Subcutaneous abdominal adipose tissue (tissue), 5 donors: Measurements from ENCODE around the gene TSPAN18.
A peak's percentile ranks its signal among the peaks of the same experiment; 100 is the strongest.

ENCODE experiments used
- H3K27ac ChIP-seq: one replicate; pipeline ENCODE4 v1.7.0; 2013; ENCODE audit warnings: low read depth, mild to moderate bottlenecking, inconsistent platforms, low read length, moderate library complexity
- H3K27me3 ChIP-seq, 5 donors: one replicate each; pipeline ENCODE4 v1.7.0; 2013; ENCODE audit warnings: low read length in 5 of 5, inconsistent platforms in 1 of 5; ENCODE audit not compliant: control insufficient read depth in 5 of 5, insufficient read depth in 4 of 5
- H3K36me3 ChIP-seq, 5 donors: one replicate each; pipeline ENCODE4 v1.7.0; 2013; ENCODE audit warnings: low read length in 5 of 5; ENCODE audit not compliant: control insufficient read depth in 5 of 5, insufficient read depth in 5 of 5
- H3K4me1 ChIP-seq, 5 donors: one replicate each; pipeline ENCODE4 v1.7.0; 2013; ENCODE audit warnings: low read length in 5 of 5, mild to moderate bottlenecking in 3 of 5, moderate library complexity in 1 of 5; ENCODE audit not compliant: control insufficient read depth in 5 of 5, insufficient read depth in 5 of 5
- H3K4me3 ChIP-seq, 5 donors: one replicate each; pipeline ENCODE4 v1.7.0; 2013; ENCODE audit warnings: low read length in 5 of 5, low read depth in 1 of 5
- H3K9ac ChIP-seq, 5 donors: one replicate each; pipeline ENCODE4 v1.7.0; 2013; ENCODE audit warnings: low read length in 5 of 5, mild to moderate bottlenecking in 4 of 5, moderate library complexity in 3 of 5
- H3K9me3 ChIP-seq, 5 donors: one replicate each; pipeline ENCODE4 v1.7.0; 2013; ENCODE audit warnings: low read length in 5 of 5; ENCODE audit not compliant: control insufficient read depth in 5 of 5
- donor health status: healthy.
- donor health status: healthy.
- donor health status: healthy.
- donor health status: healthy.
- donor health status: healthy.

Gene TSPAN18

DNA sequence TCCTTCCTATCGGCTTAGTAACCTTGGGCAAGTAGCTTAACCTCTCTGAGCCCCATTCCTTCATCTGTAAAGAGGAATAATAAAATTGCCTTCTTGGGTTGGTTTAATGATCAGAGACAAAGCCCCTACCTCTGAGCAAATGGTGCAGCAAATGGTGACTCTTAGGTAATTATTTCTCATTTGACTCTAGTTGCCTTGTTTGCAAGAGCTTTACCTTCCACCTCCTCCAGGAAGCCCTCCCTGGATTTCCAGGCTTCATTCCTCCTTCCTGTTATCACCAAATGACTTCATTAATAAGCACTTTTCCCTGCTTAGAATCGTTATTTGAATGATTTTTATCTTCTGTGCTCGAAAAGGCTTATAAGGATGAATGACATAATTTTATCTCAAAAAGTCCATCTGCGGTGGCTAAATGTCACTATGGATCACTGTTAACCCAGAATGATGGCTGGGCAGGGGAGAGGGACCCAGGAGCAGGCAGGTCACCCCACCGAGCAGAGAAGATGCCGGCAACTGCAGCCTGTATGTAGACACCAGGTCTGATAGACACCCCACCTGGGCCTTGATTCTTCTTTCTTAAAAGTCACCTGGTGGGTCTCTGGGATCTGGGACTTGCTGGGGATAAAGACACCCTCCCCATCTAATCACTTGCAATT is 106.6 kb downstream of the TSPAN18 start:
- Histone ChIP-seq H3K9me3 (no peaks in the 10 kb centered on the region), H3K36me3 (no peaks in the 10 kb centered on the region), H3K4me1 (peaks cover 0 to 35% (median 3%) of the 10 kb centered on the region in 5 donors), H3K9ac (no peak overlapping the region), H3K27me3 (peaks cover 0 to 6% (median 0%) of the 10 kb centered on the region in 5 donors), H3K27ac (no peak overlapping the region), H3K4me3 (no peak overlapping the region)

DNA sequence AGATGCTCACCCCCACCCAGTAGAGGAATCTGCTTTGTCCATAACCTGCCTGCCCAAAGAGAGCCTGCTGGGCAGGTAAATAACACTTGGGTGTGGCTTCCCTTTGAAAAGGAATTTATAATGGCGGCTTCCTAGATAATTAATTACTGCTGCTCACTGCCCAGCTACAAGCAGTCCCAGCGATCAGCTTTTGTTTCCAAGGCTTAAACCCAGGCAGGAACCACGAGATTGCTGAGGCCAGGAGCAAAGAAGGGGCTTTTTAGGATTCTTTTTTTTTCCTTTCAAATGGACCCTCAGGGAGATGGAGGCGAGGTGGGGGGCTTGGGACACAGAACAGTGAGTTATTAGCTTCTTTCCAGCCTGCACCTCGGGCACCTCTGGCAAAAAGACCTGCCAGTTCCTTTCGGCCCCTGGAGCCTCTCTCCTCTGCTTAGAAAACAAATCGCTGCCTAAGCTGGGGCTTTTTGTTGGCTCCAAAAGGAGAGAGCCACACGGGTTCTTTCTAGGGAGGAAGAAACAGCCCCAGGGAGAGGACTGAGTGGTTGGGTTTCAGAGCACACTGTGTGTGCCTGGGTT is 107.2 kb downstream of the TSPAN18 start:
- Histone ChIP-seq H3K9me3 (no peaks in the 10 kb centered on the region), H3K9ac (no peak overlapping the region), H3K36me3 (no peaks in the 10 kb centered on the region), H3K4me1 (peaks cover 0 to 35% (median 3%) of the 10 kb centered on the region in 5 donors), H3K27ac (no peak overlapping the region), H3K27me3 (peaks cover 0 to 6% (median 0%) of the 10 kb centered on the region in 5 donors), H3K4me3 (no peak overlapping the region)

DNA sequence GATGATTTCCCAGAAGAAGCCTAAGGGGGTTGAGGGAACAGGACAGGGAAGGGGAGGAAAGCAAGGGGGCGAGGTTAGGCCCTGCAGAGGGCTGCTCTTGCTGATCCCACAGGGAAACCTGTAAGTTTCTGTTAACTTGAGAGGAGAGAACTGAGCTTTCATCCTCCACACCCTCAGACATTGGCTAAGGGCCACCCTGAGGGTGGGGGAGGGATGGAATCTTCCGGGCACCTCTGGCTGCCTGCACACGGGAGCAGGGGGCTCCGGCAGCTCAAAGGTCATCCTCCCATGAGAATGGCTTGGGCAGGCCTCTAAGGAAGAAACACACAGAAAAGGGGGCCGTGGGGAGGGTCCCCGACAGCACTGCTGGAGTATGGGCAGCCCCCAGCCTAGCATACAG is 108.1 kb downstream of the TSPAN18 start:
- peaks cover 0 to 38% (median 3%) of the 10 kb centered on the region in 5 donors for H3K4me1 ChIP-seq
- H3K36me3 ChIP-seq, result no peaks in the 10 kb centered on the region
- H3K4me3 ChIP-seq, result no peak overlapping the region
- no peak overlapping the region for H3K9ac ChIP-seq
- H3K9me3 ChIP-seq, result no peaks in the 10 kb centered on the region
- H3K27ac ChIP-seq, result no peak overlapping the region
- H3K27me3 ChIP-seq, result peaks cover 0 to 6% (median 0%) of the 10 kb centered on the region in 5 donors

DNA sequence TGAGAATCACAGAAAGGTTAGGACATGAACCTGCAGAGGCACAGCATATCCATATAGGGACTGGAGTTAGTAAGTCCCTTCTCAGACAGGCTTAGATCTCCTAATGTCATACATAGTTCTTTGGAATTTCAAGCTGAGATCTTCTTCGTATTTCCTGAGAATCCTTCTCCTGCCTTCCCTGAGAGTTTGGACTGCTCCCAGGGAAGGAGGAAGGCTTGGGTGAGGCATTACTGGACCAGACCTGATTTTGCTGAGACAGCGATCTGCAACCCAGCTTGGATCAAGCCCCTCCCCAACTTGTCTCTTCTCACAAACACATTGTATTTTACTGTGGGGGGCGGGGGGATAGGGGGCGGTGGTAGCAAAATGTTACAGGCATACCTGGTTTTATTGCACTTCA is 108.5 kb downstream of the TSPAN18 start:
- H3K27ac ChIP-seq, result no peak overlapping the region

DNA sequence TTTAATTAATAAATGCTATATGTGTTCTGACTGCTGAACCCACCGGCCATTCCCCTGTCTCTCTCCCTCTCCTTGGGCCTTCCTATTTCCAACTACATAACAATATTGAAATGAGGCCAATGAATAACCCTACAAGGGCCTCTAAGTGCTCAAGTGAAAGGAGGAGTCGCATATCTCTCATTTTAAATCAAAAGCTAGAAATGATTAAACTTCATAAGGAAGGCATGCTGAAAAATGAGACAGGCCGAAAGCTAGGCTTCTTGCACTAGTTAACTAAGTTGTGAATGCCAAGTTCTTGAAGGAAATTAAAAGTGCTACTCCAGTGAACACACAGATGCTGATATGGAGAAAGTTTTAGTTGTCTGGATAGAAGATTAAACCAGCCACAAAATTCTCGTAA is 109.2 kb downstream of the TSPAN18 start:
- no peaks in the 10 kb centered on the region for H3K9me3 ChIP-seq
- peaks cover 0 to 10% (median 0%) of the 10 kb centered on the region in 5 donors for H3K27me3 ChIP-seq
- H3K4me1 ChIP-seq, result peaks cover 0 to 38% (median 3%) of the 10 kb centered on the region in 5 donors
- no peak overlapping the region for H3K4me3 ChIP-seq
- no peak overlapping the region for H3K27ac ChIP-seq
- no peak overlapping the region for H3K9ac ChIP-seq
- H3K36me3 ChIP-seq, result no peaks in the 10 kb centered on the region

More for the DNA sequence above, 108.5 kb downstream of the TSPAN18 start:
- no peak overlapping the region for H3K9ac ChIP-seq
- peaks cover 0 to 38% (median 3%) of the 10 kb centered on the region in 5 donors for H3K4me1 ChIP-seq
- H3K36me3 ChIP-seq, result no peaks in the 10 kb centered on the region
- no peaks in the 10 kb centered on the region for H3K9me3 ChIP-seq
- peaks cover 0 to 6% (median 0%) of the 10 kb centered on the region in 5 donors for H3K27me3 ChIP-seq
- no peak overlapping the region for H3K4me3 ChIP-seq

DNA sequence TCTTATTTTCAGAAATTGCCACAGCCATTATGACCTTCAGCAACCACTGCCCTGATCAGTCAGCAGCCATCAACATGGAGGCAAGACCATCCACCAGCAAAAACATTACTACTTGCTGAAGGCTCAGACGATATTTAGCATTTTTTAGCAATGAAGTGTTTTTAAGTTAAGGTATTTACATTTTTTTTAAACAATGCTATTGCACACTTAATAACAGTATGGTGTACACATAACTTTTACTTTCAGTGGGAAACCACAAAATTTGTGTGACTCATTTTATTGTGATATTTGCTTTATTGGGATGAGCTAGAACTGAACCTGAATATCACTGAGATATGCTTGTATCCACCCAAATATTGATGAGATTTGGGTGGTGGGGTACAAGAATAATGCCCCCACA is 110.9 kb downstream of the TSPAN18 start:
- no peaks in the 10 kb centered on the region for H3K36me3 ChIP-seq
- no peak overlapping the region for H3K9ac ChIP-seq
- no peaks in the 10 kb centered on the region for H3K9me3 ChIP-seq
- H3K27ac ChIP-seq, result no peak overlapping the region
- H3K4me3 ChIP-seq, result no peak overlapping the region
- peaks cover 0 to 33% (median 3%) of the 10 kb centered on the region in 5 donors for H3K4me1 ChIP-seq
- H3K27me3 ChIP-seq, result peaks cover 0 to 9% (median 0%) of the 10 kb centered on the region in 5 donors

DNA sequence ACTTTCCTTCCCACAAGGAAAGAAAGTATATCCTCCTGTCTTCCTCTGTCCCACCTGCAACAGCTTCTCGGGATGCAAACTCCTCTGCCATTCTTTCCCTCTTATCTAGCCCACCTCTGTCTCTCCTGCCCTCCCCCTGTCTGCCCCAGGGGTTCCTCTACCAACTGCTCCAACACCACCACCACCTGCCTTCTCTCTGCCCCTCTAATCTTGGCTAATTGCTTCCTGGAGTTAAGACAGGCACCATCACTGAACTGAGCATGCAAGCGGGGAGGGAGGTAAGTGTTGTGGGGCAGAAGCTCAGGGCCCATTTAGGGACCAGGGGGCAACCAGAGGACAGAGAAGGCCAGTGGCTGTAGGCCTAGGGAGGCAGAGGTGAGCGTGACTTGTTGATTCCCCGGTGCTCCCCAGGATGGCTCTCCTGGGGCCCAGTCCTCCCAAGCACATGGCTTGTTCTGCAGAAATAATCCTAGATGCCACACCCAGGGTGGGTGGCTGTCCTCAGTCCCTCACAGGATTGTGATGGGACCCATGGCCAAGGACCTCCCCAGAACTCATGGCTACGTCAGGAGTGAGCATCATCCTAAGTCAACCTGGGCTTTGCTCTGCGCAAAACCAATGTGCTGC is 112.8 kb downstream of the TSPAN18 start:
- peaks cover 0 to 15% (median 2%) of the 10 kb centered on the region in 5 donors for H3K4me1 ChIP-seq
- no peak overlapping the region for H3K4me3 ChIP-seq
- no peak overlapping the region for H3K9ac ChIP-seq
- no peaks in the 10 kb centered on the region for H3K36me3 ChIP-seq
- H3K27me3 ChIP-seq, result peaks cover 0 to 4% (median 0%) of the 10 kb centered on the region in 5 donors
- no peak overlapping the region for H3K27ac ChIP-seq
- H3K9me3 ChIP-seq, result peaks cover 0 to 5% (median 3%) of the 10 kb centered on the region in 5 donors

DNA sequence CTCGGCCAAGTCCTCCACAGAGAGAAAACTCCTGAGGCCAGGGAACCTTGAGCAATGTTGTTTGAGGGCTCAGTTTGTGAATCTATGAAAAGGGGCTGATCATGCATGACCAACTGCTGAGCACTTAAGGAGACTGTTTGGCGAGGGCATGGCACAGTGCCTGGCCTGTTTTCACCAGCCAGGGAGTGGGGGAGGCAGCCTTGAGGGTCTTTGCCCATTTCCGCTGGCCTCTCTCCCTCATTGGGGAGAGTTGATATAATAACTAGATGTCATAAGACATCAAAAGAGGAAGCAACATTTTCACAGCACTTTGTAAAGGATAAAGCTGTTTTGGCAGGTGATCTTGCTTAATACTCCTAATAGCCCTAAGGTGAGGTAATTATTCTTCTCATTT is 113.3 kb downstream of the TSPAN18 start:
- Histone ChIP-seq H3K36me3 (no peaks in the 10 kb centered on the region), H3K4me1 (peaks cover 0 to 10% (median 0%) of the 10 kb centered on the region in 5 donors), H3K27ac (no peak overlapping the region), H3K27me3 (peaks cover 0 to 4% (median 0%) of the 10 kb centered on the region in 5 donors), H3K4me3 (no peak overlapping the region), H3K9me3 (peaks cover 0 to 7% (median 3%) of the 10 kb centered on the region in 5 donors), H3K9ac (no peak overlapping the region)

DNA sequence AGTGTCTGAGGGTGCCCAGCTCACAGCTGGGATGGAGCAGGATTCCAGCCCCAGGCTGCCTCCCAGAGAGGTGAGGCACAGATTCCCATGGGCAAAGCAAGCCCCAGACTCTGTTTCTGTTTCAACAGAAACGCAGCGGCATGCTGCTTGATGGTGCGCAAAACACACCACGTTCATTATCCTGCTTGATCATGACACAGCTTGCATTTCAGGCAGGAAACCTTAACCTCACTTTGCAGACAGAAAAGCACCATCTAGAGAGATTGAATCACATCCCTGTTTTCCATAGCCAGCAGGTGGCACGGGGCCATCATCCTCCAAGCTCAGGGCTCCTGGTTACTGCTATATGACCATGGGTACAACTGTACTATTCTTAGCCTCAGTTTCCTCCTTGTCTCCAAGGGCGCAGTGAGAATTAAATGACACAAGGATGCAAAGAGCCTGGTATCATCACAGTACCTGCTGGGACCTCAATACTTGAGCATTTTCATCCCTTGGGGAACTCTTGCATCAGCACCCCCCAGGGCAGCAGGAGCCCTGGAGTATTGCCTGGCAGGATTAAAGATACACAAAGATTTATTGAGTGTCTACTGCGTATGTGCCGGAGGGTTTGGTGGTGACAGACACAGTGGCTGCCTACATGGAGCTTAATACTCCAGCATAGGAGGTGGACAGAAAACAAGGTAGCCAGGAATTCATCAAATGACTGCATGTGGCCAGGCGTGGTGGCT is 113.9 kb downstream of the TSPAN18 start:
- Histone ChIP-seq H3K27ac (no peak overlapping the region), H3K27me3 (peaks cover 0 to 4% (median 0%) of the 10 kb centered on the region in 5 donors), H3K4me3 (no peak overlapping the region), H3K36me3 (no peaks in the 10 kb centered on the region), H3K4me1 (peaks cover 0 to 6% (median 0%) of the 10 kb centered on the region in 5 donors), H3K9ac (peak overlapping the region in 1 of 5 donors; percentile 3), H3K9me3 (peaks cover 0 to 8% (median 6%) of the 10 kb centered on the region in 5 donors)
